ENCODE data around the gene SCD. TPM values are rescaled to one million over a fixed set of nuclear protein-coding genes. Genes with fewer than 3 reads are reported as not detected.

Gene SCD
- total and polyA plus RNA-seq, 9 of the 15 experiments (the other 6 are each of a cell fraction or from before 2014, with no cell fraction given): 114 to 486 (median 188) TPM

GRCh38 chr10:100327007-100327717 lies 19.9 kb upstream of the SCD start (continued):
- TF ChIP-seq SRSF9 (IDR thresholded peaks at IDR 0.05; ENCODE audit: borderline replicate concordance, low read depth, low read length) (no peak), LCOR (CRISPR knock-in tag; IDR thresholded peaks at IDR 0.05) (no peak), HDAC6 (IDR thresholded peaks at IDR 0.05; ENCODE audit: low read depth, low read length) (no peak), NELFE (IDR thresholded peaks at IDR 0.05; ENCODE audit: insufficient read depth, insufficient read length) (no peak), ZHX1 (conservative IDR thresholded peaks at IDR 0.05; ENCODE audit: low read length) (no peak), SUPT5H (IDR thresholded peaks at IDR 0.05) (no peak), BCOR (IDR thresholded peaks at IDR 0.05) (no peak), ZNF324 (CRISPR knock-in tag; IDR thresholded peaks at IDR 0.05) (no peak), E2F8 (IDR thresholded peaks at IDR 0.05; ENCODE audit: low read depth, partially characterized antibody) (no peak), ZNF584 (CRISPR knock-in tag; IDR thresholded peaks at IDR 0.05; ENCODE audit: low read depth) (no peak), ZEB2 (IDR thresholded peaks at IDR 0.05) (no peak), SIX5 (IDR thresholded peaks at IDR 0.05; ENCODE audit: borderline replicate concordance in 1 of 2, insufficient read depth in 1 of 2, low read depth in 1 of 2, low read length in 2 of 2) (no peak), SMARCA5 (IDR thresholded peaks at IDR 0.05) (no peak)
